Measurements from ENCODE around the gene CXCR4.
"Not testable (repeated sequence)": the region's sequence is repeated elsewhere in the genome, so short reads cannot be mapped to it uniquely, and the experiment has no call there.

The CXCR4 gene

DNA sequence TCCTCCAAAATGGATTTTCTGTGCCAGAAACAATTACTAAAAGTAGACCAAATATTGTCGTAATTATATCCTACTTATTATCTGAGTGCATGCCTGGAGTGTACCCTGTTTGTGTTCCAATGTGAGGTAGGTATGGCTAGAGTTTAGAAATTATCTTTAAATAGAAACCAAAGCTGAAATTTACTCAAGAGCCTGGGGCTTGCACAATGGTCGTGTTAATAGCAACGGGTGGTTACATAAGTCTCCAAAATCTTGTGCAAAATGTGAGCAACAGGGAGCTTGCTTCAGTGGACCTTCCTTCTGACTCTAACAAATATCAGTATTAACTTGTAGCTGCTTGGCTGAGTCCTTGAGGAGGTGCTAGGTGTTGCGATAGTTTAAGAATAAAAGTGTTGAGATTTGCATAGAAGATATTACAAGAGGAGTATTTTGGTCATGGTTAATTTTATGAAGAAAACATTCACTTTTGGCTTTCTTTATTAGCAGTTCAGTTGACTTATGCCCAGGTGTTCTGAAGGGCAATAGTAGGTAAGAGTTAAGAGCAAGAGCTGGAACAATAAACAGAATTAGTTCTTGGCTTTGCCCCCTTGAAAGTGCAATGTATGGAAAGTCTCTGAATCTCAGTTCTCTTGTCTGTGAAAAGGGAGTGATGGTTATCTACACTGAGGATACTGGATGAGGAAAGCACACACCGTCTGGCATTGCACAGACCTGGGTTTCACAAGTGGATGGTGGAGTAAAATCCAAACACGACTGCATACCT, 4.6 kb downstream of the CXCR4 start:
- DNase-seq: no peak

DNA sequence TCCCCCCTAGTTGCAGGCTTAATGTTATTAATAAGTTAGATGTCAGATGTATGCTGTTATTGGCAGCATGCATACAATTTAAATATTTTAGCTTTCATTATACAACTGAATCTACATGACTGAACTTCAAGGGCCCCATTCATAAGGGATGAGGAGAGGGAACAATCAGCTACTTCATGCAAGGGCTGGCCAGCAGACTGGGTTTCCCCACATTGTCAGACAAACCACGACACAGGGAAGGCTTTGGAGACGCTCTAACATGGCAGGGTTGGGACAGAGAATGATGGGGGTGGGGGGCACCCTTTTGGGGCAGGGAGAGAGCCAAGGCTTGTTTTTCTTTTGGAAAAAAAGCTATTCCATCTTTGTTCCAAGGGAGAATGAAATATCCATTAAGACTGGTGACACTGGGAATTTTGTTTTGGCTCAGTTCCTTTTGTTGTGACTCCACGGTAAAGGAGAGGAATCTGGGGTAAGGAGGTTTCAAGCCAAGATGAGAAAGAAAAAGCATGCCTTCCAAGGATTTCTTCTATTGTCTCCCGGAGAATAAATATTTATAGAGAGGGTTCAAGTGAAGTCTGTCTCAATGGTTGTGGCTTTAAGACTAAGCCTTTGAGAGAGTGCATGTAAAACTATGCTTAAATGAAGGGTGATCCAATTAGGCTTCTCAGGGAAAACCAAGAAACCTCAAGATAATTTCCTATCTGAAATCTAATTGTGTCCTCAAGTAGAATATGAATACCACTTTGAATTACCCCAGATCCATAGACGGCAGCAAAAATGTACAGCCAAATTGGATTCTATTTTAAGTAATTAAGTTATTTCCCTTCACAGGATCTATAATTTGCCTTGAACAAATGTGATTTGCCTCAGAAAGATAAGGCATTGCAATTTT, 5.4 kb downstream of the CXCR4 start:
- no peak for DNase-seq

DNA sequence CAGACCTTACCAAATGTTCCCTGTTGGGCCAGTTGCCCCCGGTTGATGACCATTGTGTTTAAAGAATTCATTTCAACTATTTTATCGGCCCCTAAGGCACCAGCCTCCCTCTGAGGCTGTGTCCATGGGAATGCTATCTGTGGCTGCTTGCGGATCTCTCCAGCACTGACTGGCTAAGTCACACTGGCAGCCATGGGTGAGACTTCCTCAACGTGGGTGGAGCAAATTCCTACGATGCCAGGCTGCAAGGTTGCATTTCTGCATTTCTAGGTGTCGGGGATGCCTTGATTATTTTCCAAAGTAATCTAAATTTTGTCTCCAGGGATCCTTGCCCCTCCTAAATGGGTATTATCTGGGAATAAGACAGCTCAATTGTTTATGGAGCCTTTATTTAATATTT, 6.2 kb downstream of the CXCR4 start:
- no peak for DNase-seq

DNA sequence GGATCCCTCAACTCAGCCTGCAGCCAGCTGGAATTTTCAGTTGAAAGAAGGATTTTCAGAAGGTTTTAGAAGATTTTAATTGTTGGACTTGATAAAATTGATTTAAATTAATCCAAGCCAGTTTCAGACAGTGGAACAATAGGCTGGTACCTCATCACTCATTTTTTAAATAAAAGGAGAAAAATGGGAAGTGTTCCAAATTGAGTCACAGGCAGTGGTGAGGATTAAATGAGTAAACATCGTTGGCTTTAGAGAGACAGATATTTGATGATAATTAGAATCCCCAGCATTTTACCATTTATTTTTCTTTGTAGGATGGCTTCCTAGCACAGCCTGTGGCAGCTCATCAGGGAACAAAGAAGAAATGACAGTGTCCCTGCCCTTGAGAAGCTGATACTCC, 7.4 kb downstream of the CXCR4 start:
- no peak for DNase-seq

GRCh38 chr2:136108463-136108862, 9.5 kb downstream of the CXCR4 start:
- no peak for DNase-seq

DNA sequence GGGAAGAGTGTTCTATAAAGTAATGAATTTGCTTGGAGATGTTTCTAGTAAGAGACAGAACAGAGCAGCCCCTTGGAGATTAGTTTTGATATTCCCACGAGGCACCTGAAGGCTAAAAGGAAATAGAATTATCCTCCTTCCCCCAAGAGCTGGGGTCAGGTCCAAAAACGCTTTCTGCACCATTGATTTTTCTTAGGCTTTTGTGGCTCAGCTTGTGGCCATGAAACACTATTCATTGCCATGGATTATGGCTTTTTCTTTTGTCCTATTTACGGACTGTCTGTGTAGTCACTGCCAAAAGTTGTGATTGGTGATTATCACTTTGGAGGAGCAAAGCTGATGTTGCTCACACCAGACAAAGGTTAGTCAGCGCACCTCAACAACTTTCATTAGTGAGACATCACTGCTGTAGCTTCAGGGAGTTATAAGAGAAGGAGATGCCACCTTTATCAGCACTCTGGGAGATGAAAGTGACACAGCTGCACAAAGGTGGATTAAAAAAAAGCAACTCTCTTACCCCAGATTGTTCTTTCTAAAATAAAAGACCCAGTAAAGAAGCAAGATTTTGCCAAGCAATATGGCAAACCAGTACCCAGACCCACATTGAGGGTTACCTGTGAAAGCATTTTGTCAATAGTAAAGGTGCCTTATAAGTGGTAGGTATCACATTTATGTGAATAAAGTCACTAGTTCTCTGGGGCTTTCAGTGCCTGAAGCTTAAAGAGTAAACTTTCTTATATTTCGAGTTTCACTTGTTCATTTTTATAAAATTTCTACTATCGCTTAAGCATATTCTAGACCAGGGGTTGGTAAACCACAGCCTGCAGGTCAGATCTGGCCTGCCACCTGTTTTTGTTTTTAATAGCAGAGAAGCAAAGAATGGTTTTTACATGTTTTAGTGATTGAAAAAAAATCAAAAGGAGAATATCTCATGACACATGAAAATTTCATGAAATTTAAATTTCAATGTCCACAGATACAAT, 10.6 kb downstream of the CXCR4 start:
- DNase-seq: no peak

- no peak for DNase-seq
Measured at GRCh38 chr2:136106505-136106904, 11.4 kb downstream of the CXCR4 start.

GRCh38 chr2:136104977-136105376, 13.0 kb downstream of the CXCR4 start:
- DNase-seq: no peak

- peak; percentile 52 for DNase-seq
Measured at GRCh38 chr2:136101042-136101441, 16.9 kb downstream of the CXCR4 start.

- no peak for DNase-seq
Measured at GRCh38 chr2:136098441-136098840, 19.5 kb downstream of the CXCR4 start.

GRCh38 chr2:136093583-136093982, 24.4 kb downstream of the CXCR4 start:
- DNase-seq: no peak

GRCh38 chr2:136091899-136092298, 26.1 kb downstream of the CXCR4 start:
- no peak for DNase-seq

GRCh38 chr2:136087901-136088460, 30.0 kb downstream of the CXCR4 start:
- DNase-seq: not testable (repeated sequence)

DNA sequence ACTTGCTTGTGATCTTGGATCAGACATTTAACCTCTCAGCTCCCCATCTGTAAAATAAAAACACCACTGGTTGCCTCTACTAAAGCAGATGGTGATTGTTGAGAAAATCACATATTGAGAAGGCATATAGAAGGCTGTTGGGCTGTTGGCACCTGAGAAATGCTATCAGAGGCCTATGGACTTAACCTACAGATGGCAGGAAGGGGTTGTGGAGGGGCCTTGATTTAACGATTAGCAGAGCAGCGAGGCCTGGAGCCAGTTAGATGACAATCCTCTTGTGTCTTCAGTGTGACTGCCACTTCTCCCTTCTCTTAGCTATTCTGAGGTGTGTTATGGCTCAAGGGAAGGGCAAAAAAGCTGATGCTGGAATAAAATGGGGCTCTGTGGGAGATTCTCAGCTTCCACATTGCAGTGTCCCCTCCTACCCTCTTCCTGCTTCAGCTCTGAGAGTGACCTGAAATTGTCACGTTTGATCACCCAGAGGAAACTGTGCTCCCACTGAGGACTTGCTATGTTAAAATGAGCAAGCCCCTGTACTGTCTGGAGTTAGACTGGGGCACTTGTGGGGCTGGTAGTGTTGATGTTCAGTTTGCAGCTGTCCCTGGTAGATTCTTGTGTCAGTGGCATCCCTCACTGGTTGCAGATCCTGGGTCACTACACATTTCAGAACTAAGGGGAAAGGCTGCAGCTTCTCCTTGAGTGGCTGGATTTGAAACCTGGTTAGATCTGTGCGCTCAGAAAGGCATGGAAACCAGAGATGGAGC, 31.5 kb downstream of the CXCR4 start:
- no peak for DNase-seq

DNA sequence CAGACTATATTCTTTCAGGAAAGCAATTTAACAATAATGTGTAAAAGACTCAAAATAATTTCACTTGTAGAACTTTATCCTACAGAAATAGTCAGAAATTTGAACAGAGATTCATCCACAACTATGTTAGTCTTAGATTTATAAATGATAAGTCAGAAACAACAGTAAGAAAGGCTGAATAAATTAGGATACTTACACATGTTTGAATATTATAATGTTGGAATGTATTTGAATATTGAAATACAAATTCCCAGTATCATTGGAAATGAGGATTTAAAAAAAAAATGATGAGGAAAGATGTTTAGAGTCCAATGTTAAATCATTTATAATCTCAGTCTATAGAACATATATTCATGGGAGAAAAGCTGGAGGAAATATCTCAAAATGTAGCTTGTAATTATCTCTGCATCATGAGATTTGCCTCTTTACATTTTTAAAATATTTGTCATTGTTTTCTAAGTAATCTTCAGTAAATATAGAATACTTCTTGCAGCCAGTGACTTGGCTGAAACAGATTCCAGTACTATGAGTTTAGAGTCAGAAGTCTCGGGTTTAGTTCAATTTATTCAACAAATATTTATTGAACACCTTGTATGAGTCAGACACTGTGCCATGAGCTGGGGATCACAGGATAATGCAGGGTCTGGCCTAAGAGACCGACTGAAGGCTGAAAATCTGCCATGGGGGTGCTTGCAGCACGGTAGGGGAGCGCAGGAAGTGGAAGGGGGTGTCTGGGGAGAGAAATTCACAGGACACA, 32.3 kb downstream of the CXCR4 start:
- DNase-seq: no peak

- no peak for DNase-seq
Measured at GRCh38 chr2:136081582-136082210, 36.3 kb downstream of the CXCR4 start.

DNA sequence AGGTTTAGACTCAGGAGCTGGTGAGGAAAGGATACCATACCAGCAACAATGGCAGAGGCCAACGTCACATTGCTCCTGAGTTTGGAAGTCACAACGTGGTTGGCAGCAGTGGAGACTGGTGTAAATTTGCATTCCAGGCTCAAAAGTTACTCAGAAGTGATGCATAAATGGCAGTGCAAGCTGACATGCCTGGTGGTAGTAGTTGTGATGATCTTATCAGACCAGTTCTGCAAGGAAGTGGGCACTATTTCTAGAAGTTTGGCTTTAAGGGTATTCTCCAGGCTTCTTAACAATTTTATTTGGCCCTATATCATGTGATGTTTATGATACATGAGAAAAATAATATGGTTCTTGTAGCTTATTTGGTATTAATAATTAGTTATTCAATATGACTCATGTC, 37.8 kb downstream of the CXCR4 start:
- DNase-seq: no peak

GRCh38 chr2:136077107-136077506, 40.8 kb downstream of the CXCR4 start:
- DNase-seq: no peak

DNA sequence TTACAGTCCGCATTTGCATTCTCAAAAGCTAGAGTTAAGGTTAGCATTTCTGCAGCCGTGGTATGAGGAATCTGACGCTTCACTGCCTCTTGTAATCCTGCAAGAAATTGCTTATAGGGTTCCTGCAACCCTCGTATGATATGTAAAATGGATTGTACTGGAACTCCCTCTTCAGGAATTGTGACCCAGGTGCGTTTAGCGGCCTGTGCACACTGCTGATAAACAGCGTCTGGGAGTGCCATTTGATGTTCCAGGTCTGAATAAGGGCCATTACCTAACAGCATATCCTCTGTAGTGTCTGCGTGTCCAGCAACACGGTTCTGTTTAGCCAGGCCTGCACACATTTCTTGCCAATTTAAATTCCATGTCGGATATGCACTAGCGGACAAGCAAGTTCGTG, 42.5 kb downstream of the CXCR4 start:
- no peak for DNase-seq

- DNase-seq: no peak
Measured at GRCh38 chr2:136072621-136073020, 45.3 kb downstream of the CXCR4 start.

- DNase-seq: not testable (repeated sequence)
Measured at GRCh38 chr2:136071887-136072286, 46.1 kb downstream of the CXCR4 start.
